NCI-H2196 treated with DMSO at 0.1 percent for 48 hours (cell line): ENCODE measurements around the gene GIPC2.
A peak's percentile ranks its signal among the peaks of the same experiment; 100 is the strongest.

Experiments used
- DNase-seq: peaks from one replicate; lab custom pipeline; 2025; ENCODE audit not compliant: unreplicated experiment; lab: John Stamatoyannopoulos, UW

The GIPC2 gene

DNA sequence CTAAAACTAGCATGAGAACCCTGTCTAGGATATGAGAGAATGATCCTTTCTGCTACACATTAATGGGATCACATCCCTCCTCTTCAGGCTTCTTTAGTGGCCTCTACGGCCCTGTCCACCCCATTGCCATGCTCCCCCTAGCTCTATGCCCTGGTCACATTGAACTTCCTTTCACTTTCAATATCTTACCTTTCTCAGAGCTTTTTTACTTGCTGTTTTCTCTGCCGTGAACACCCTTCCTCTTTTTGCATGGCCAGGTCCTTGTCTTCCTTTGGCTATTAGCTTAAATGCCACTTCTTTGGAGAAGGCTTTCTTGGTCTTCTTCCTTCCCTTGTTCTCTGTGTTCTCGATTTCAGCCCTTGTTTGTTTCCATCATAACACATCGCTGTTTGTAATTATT is 97.4 kb downstream of the GIPC2 start:
- no peak for DNase-seq

DNA sequence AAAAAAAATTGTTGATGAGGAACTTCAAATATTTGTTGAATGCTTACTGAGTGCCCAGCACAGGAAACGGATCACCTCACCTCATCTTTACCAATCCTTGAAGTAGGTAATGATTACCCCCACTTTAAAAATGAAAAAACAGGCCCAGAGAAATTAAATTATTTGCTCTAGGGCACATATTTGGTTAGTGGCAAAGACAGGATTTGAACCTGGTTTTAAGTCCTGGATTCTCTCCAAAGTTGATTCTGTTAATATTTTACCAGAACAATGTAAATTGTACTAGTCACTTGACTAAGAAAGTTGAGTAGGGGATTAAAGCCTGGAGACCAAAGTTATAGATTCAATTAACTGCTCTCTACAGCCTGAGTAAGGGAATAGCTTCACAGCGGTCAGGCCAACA is 97.9 kb downstream of the GIPC2 start:
- DNase-seq = no peak

DNA sequence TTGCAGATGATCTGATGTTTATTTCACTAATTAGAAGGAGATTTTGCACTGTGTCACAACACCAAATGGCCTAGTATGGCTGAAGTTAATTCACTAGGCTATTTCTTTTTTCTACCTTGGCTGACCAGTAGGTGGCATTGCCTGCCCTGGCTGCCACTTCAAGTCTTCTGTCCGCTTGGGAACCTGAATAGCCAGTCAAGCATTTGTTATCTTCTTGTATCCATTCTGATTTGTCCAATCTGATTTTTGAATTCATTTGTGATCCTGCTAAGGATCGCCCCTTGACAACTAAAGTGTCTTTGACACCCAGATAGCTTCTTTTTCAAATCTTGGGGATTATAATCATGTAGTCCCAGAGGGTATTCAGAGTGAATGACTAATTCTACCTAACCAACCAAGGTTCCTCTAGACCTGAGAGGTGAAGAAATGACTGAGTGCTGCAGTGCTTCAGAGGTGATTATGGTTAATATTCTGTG is 99.4 kb downstream of the GIPC2 start:
- peak; percentile 50 for DNase-seq

DNA sequence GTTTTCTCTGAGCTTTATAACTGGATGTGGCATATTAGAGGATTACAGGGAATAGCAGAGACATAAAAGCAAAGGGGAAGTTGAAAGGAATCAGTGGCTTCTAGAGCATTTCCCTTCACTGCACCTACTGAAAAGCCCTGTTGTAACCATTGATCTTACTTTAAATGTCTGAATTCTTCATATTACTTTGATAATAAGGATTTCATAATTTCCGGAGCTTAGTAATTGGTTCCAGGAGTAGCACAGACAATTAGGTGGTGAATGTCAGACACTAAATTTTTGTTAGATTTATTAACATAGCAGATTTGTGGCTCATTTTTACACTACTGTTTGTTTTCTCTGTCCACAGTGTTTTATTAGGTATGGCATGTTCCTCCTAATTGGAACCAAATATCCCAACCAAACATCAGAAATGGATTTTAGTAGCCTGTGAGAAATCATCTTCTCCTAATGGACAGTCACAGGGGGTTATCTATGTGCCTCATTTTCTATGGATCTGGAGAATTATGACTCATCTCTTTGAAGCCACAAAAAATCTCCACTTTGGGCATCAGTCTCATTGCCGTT is 100.5 kb downstream of the GIPC2 start:
- DNase-seq = no peak

DNA sequence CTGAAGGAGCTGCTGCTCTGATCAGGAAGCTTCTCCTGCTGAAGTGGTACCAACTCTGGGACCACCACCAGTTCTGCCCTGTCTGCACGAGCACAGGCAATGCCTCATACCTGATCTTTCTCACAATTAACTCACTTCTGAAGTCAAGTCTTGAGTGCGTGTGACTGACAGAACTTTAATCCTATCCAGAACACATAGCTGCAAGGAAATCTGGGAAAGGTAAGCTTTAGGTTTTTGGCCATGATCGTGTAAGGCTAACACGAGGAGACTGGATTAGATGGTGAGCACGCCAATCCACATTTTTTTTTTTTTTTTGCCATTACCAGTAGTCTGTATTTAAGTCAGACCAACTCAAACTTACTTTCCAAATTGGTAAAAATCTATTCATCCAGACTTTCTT is 101.3 kb downstream of the GIPC2 start:
- no peak for DNase-seq

DNA sequence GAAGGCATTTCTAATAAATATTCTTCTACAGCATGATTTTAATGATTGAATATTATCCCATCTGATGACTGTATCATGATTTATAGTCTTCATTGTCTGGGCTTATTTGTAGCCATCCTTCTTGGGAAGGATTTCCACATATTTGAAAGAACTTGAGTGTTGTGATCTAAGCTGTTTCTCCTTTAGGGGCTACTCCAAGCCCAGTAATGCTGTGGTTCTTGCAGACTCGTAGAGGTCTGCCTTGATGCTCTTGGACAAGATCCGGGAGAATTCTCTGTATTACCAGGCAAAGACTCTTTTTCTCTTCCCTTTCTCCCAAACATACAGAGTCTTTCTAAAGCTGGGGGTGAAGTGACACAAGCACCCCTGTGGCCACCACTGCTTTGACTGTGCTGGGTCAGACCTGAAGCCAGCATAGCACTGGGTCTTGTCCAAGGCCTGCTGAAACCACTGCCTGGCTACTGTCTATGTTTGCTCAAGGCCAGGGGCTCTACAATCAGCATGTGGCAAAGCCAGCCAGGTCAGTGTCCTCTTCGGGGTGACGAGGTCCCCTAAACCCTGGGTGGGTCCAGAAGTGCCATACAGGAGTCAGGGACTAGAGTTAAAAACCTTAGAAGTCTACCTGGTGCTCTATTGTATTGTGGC is 107.4 kb downstream of the GIPC2 start:
- DNase-seq = no peak

DNA sequence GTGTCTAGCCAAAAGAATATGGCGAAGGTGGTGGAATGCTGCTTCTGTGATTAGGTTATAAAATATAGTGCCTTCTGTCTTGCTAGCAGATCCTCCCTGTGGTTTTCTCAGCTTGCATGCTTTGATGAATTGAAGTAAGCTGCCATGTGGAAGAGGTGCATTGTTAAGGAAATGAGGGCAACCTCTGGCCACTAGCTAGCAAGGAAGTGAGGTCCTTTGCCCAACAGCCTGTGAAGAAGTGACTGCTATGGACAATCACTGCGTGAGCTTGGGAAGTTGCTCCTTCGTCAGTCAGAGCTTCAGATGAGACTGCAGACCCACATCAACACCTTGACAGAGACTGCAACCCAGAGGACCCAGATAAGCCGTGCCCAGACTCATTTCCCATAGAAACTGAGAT is 109.4 kb downstream of the GIPC2 start:
- no peak for DNase-seq

DNA sequence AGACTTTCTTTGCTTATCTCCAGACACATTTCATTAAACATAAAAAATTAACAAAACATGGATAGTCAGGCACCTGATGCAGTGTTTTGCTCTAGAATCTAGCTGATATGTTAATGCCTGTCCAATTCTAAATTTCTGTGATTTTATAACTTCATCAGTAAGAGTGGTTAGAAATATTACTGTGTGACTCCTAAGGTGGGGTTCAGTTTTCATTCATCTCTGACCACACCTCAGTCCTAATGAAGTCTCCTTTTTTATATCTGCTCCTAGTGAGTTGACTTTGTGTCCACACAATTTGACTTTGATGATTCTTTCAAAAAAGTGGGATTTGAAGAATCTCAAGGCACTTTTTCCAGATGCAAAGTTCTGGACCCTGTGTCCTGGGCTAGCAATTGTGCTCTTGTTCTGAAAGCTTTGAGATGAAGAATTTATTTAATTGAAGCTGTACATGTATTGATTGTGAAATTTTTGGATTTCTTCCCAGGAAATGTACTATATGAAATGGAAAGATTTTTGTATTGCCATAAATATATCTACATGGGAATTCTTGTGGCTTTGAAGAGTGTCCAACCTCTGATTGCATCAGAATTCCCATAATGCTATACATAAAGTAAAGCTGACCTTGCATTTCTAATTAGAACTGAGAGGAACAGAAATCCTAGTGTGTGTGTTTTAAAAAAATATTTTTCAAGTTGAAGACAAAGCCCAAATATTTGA is 111.2 kb downstream of the GIPC2 start:
- no peak for DNase-seq

DNA sequence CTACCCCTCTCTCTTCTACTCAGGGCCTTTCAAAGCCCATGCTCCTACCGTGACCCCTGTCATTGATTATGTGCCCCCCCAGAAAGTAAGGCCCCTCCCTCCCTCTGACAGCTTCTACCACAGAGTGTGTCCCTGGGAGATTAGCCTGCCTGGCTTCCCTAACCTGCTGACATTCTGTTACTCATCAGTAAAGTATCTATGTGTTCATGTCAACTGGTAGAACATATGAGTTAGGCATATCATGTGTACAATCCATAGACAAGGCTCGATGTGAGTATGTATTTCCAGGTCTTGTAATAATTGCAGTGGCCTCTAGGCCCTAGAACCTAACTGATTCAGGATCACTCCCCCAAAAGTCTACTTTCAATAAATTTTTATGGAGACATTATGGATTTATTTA is 120.0 kb downstream of the GIPC2 start:
- DNase-seq = no peak

DNA sequence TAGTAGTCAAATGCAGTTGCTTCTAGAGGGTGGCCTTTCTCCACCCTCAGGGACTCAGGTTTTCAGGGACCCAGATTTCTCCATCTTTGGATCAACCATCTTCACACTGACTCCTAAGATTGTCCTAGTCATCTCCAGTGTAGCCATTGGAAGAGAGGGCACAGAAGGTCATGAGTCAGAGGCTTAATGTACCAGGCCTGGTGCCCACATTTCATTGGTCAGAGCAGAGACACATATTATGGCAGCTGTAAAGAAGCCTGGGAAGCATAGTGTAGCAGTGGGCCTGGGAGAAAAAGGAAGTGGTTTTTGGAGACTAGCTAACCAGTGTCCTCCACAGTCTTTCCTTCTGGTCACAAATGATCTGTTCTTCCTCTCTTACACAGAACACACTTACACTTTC is 122.5 kb downstream of the GIPC2 start:
- DNase-seq = no peak

DNA sequence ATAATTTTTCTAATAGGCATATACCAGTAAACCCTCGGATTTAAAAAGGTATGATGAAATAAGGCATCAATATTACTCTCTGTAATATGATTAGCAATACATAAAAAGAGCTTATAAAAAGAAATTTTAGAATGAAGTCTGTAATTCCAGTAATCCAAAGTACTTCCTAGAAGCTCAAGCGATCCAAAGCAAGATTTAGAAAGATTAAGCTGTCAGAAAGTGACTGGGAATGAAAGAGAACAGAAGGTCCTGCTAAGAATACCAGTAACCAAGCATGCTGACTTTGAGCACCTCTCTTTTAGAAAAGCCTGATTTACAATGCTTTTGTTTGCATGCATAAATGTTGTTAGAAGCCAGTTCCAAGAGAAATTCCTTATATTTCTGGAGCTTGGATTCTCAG is 125.1 kb downstream of the GIPC2 start:
- no peak for DNase-seq

DNA sequence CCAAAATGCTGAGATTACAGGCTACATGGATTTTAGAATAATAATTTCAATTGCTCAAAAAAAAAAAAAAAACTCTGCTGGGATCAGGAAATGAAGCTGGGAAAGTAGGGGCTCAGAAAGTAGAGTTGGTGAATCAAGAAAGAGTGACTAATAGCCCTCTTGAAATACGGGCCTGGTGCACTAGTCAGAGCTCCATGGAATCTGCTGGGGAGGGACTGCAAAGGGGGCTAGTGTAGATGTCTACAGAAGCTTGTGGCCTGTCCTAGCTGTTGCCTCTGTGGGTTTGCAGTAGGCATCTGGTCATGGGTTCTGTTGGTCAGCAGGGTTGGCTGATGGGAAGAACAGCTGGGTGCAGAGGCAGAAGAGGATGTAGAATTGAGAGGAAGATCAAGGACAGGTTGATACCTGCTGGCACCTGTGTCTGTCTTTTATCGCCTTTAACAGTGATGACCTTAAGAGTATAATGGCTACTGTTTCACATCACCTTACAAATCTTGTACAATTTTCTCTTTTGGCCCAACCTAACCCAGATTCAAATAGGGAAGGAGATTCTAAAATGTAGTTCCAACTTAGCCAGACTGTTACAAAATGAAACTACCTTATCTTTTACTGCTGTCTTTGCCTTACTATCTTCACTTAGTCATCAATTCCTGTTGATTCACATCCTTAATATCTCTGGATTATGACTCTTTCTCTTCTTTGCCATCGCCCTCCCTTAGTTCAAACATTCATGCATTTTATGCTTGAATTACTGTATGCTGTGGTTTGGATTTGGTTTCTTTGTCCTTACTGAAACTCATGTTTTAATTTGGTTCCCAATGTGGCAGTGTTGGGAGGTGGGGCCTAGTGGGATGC is 126.2 kb downstream of the GIPC2 start:
- no peak for DNase-seq

DNA sequence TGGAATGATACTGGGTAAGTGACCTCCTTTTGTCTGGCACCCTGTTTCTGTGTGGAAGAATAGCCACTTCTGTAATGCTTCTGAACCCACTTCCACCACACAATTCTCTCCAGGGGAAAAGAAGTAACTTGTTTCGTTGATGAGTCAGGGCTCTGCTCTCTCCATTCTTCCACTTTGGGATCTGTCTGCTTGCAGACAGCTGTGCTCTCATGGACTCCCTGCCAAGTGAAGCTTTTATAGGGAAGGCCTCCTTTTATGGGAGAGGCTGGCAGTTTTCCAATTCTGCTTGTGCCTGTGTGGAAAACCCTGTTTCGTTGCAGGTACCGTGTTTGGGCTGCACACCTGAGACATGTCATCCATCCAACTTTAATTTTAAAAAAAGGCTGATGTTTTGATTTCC is 130.7 kb downstream of the GIPC2 start:
- DNase-seq = no peak

DNA sequence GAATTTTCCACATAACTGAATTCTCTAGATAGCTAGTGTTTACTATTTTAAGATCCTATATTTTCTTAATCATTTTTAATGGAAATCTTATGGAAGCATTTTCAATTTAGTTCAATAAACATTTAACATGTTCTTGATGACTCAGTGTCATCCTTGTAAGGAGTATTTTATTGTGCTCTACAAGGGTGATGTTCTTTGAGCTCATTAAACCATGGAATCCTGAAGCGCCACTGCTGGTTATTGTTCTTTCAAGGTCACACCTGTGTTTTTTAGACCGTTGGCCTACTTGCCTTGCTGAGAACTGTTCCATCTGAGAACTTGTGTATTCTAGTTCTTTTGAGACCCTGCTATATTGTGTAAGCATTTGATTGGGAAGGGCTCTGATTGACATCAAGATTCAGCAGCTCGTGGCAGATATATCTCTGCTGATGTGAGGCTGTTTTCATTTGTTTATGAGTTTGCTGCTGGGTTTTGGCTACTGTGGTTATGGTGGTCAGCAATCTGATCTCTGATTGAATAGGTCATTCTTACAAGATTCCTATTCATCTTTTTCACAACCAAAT is 132.0 kb downstream of the GIPC2 start:
- DNase-seq = no peak

DNA sequence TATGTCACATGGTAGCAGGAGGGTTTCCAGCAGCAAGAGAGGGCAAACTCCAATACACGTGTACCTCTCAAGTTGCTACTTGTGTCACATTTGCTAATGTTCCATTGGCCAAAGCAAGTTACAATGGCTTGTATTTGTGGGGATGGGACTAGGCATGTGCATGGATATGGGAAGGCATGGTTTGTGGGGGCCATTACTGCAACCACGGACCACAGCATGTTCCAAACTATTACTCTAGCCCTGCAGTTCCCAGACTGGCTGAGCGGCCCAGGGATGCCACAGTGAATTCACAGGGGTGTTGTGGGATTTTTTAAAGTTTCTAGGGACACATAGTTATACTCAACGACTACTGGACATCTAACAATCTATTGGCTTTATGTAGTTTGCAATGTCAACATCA is 133.1 kb downstream of the GIPC2 start:
- DNase-seq = no peak

DNA sequence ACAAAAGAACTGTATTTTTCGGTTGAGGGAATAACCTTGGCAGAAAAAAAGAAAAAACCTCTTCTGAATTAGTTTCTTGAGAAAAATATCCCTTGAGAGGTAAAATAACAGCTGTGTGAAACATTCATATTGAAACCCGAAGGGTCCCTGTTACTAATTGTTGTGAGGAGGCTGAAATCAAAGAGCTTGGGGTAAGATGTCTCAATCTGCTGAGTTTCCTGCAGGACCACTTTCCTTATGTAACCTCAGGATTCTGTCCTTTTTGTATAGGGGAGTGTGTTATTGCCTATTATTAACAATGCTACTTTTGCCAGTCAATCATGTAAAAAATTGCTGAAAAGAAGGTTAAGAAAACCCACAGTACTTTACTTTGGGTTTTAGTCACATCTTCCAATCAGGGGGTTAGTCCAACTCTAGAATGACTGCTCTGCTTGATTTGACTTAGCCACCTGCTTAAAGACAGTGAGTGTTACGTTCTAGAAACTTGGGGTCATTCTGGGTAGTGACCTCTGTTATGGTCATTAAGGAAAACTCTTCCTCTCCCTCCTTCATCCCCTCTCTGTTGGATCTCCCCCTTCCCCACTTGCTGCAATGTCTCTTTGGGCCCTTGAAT is 138.8 kb downstream of the GIPC2 start:
- no peak for DNase-seq
